PFSK-1 (cell line): ENCODE results near the gene OR2T1.

Source experiments
- FOXP2 ChIP-seq: optimal IDR thresholded peaks from 2 replicates; pipeline ENCODE3; 2011; ENCODE audit warnings: borderline replicate concordance, control low read depth, inconsistent platforms; ENCODE audit not compliant: insufficient read depth; ENCODE audit errors: extremely low read length, extremely low read depth
- POLR2AphosphoS5 ChIP-seq: IDR thresholded peaks from 2 replicates; pipeline ENCODE4 v1.6.1; 2012; ENCODE audit warnings: low read depth, mild to moderate bottlenecking, control low read depth, low read length, moderate library complexity
- SIN3A ChIP-seq: IDR thresholded peaks from 2 replicates; pipeline ENCODE4 v1.6.1; 2012; ENCODE audit warnings: mild to moderate bottlenecking, low read length, moderate library complexity, borderline replicate concordance; ENCODE audit not compliant: insufficient read depth
- TAF1 ChIP-seq: IDR thresholded peaks from 2 replicates; pipeline ENCODE4 v1.6.1; 2012; ENCODE audit warnings: low read length, control low read depth, borderline replicate concordance; ENCODE audit not compliant: insufficient read depth
- TF ChIP-seq, protein P1 (sequence below), 2 experiments: IDR thresholded peaks; 2 replicates each; pipeline versions ENCODE4 v1.6.1 to v1.8.0; 2011 to 2012; ENCODE audit warnings: low read depth in 2 of 2, low read length in 2 of 2, control low read depth in 1 of 2, inconsistent platforms in 1 of 2, mild to moderate bottlenecking in 1 of 2, moderate library complexity in 1 of 2; ENCODE audit not compliant: insufficient read depth in 1 of 2

DNA sequence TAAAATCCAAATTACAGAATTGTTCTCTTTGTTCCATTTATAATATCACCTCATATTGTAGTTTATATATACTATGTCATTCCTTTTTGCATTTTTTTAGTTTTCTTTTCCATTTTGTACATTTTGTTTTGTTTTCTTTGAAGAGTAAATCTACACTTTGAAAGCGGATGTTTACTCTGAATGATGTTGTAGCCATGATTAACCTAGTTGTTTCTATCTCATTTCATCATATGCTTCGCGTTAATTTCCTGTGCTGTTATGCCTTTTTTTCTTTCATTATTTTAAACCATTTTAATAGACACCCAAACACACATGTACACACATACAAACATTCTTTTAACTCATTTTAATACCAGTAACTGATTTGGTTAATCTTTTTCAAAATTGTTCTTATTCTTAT is 22.0 kb upstream of the OR2T1 start:
- TF ChIP-seq POLR2AphosphoS5 (no peak), FOXP2 (no peak), SIN3A (no peak), TAF1 (no peak)
- TF ChIP-seq, protein P1, sequence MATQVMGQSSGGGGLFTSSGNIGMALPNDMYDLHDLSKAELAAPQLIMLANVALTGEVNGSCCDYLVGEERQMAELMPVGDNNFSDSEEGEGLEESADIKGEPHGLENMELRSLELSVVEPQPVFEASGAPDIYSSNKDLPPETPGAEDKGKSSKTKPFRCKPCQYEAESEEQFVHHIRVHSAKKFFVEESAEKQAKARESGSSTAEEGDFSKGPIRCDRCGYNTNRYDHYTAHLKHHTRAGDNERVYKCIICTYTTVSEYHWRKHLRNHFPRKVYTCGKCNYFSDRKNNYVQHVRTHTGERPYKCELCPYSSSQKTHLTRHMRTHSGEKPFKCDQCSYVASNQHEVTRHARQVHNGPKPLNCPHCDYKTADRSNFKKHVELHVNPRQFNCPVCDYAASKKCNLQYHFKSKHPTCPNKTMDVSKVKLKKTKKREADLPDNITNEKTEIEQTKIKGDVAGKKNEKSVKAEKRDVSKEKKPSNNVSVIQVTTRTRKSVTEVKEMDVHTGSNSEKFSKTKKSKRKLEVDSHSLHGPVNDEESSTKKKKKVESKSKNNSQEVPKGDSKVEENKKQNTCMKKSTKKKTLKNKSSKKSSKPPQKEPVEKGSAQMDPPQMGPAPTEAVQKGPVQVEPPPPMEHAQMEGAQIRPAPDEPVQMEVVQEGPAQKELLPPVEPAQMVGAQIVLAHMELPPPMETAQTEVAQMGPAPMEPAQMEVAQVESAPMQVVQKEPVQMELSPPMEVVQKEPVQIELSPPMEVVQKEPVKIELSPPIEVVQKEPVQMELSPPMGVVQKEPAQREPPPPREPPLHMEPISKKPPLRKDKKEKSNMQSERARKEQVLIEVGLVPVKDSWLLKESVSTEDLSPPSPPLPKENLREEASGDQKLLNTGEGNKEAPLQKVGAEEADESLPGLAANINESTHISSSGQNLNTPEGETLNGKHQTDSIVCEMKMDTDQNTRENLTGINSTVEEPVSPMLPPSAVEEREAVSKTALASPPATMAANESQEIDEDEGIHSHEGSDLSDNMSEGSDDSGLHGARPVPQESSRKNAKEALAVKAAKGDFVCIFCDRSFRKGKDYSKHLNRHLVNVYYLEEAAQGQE (IDR thresholded peaks at IDR 0.05; ENCODE audit: insufficient read depth in 1 of 2, low read depth in 2 of 2, low read length in 2 of 2): no peak
